Activated CD8-positive, alpha-beta T cell treated with anti-CD3 and anti-CD28 coated beads for 36 hours (primary cell): ENCODE results near the gene LYRM2. TPM values are rescaled to one million over a fixed set of nuclear protein-coding genes. Genes with fewer than 3 reads are reported as not detected.
A peak's percentile ranks its signal among the peaks of the same experiment; 100 is the strongest.

Source experiments
- ATAC-seq: fragments of 200-7000 bp; cut with Tn5 transposase; one replicate; pipeline ENCODE4 v1.10.0; 2021; ENCODE audit warnings: mild to moderate bottlenecking, moderate library complexity
- CTCF ChIA-PET: fragments of 350-600 bp; sonication (Branson Sonifier 250); formaldehyde crosslinking; loops from one replicate; lab custom pipeline; 2021; ENCODE audit warnings: antibody characterized with exemption; lab: Charles Lee
- POLR2A ChIA-PET: fragments of 350-600 bp; sonication (Branson Sonifier 250); formaldehyde crosslinking; loops from one replicate; lab custom pipeline; 2021; ENCODE audit warnings: antibody characterized with exemption; lab: Charles Lee
- DNase-seq: peaks from one replicate; pipeline ENCODE4 v3.0.0-alpha.2; 2020
- H3K27ac Mint-ChIP-seq: one replicate; pipeline ENCODE4 v1.8.0; 2021; ENCODE audit warnings: mild to moderate bottlenecking, mixed read lengths
- H3K27me3 Mint-ChIP-seq: one replicate; pipeline ENCODE4 v1.8.0; 2021; ENCODE audit warnings: mixed read lengths
- H3K36me3 Mint-ChIP-seq: one replicate; pipeline ENCODE4 v1.8.0; 2021; ENCODE audit warnings: low read depth, mixed read lengths
- H3K4me1 Mint-ChIP-seq: one replicate; pipeline ENCODE4 v1.8.0; 2021; ENCODE audit warnings: low read depth, mixed read lengths
- H3K4me3 Mint-ChIP-seq: one replicate; pipeline ENCODE4 v1.8.0; 2021; ENCODE audit warnings: mild to moderate bottlenecking, moderate library complexity, mixed read lengths
- H3K9me3 Mint-ChIP-seq: one replicate; pipeline ENCODE4 v1.8.0; 2021; ENCODE audit warnings: mixed read lengths
- intact Hi-C: fragments of 100-400 bp; cut with micrococcal nuclease; formaldehyde crosslinking; loops from one replicate; pipeline ENCODE4 v1.10.0; 2022
- total RNA-seq, 2 experiments: library from RNA; stranded (reverse); gene quantifications; one replicate each; pipeline ENCODE4 v1.2.3, GENCODE V29; 2021
- TF ChIP-seq, protein P1 (sequence below): fragments of 200-600 bp; IDR thresholded peaks from one replicate; pipeline ENCODE4 v1.8.0; 2022; ENCODE audit warnings: antibody characterized with exemption, mild to moderate bottlenecking

Gene LYRM2
- total RNA-seq, 2 experiments from 2014 or later = 23.6 to 23.7 TPM

DNA sequence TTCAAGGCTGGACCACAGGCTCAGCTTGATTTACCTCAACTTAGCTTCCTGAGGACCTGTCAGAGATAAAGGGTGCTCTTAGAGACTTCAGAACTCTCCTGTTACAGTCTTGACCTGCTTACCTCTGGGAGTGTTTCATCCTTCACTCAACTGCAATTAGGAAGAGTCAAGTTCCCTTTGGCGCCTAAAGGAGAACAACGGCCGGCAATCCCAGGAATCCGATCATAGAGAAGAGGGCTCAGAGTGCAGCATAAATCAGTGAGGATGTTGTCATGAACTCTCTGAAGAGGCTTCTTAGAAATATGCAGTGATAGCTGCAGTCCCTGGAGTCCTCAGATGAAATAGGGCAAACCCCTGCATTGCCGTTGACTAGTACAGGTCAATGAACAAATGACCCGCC is 36.4 kb downstream of the LYRM2 start:
- ChIA-PET CTCF (interaction anchor here (1.3 to 3.1 kb wide), 2 partner anchors 230 to 231 kb away, joined by 3 to 8 read pairs; no protein-coding TSS in a partner anchor), POLR2A (no interaction called here)
- Mint-ChIP-seq H3K4me3 (no peak overlapping the region), H3K27me3 (no peaks in the 10 kb centered on the region), H3K36me3 (peaks cover 4% of the 10 kb centered on the region), H3K4me1 (peaks cover 13% of the 10 kb centered on the region), H3K9me3 (peaks cover 2% of the 10 kb centered on the region), H3K27ac (no peak overlapping the region)
- DNase-seq = no peak
- no peak for ATAC-seq
- TF ChIP-seq, protein P1, sequence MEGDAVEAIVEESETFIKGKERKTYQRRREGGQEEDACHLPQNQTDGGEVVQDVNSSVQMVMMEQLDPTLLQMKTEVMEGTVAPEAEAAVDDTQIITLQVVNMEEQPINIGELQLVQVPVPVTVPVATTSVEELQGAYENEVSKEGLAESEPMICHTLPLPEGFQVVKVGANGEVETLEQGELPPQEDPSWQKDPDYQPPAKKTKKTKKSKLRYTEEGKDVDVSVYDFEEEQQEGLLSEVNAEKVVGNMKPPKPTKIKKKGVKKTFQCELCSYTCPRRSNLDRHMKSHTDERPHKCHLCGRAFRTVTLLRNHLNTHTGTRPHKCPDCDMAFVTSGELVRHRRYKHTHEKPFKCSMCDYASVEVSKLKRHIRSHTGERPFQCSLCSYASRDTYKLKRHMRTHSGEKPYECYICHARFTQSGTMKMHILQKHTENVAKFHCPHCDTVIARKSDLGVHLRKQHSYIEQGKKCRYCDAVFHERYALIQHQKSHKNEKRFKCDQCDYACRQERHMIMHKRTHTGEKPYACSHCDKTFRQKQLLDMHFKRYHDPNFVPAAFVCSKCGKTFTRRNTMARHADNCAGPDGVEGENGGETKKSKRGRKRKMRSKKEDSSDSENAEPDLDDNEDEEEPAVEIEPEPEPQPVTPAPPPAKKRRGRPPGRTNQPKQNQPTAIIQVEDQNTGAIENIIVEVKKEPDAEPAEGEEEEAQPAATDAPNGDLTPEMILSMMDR = no peak
- intact Hi-C loops = no loop called here

DNA sequence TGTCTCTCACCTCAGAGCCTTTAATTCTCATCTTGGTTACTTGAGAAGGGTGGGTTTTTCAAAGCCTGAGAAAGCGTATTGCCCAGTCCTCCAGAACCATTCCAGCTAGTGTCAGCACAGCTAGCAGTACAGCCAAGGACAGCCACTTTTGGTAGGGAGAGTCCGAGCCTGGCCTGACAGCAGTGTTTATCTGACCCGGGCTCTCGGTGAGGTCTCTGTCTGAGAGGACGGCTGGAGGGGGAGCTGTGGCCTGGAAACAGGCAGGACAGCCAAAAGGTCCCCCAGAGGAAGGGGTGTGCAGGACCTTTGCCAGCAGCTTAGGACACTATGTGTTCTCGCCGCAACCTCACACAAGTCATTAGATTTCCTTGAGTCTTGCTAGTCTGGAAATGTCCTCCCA is 38.8 kb downstream of the LYRM2 start:
- TF ChIP-seq, protein P1 = no peak
- H3K4me1 Mint-ChIP-seq = peaks cover 31% of the 10 kb centered on the region
- peaks cover 7% of the 10 kb centered on the region for H3K36me3 Mint-ChIP-seq
- H3K27me3 Mint-ChIP-seq = no peaks in the 10 kb centered on the region
- ChIA-PET CTCF (interaction anchor here (0.6 to 2.2 kb wide), 6 partner anchors 10 to 233 kb away, joined by 3 to 10 read pairs (median 6); no protein-coding TSS in a partner anchor), POLR2A (no interaction called here)
- no peak for DNase-seq
- H3K27ac Mint-ChIP-seq = no peak overlapping the region
- intact Hi-C loops = no loop called here
- no peak for ATAC-seq
- peaks cover 10% of the 10 kb centered on the region for H3K9me3 Mint-ChIP-seq
- H3K4me3 Mint-ChIP-seq = no peak overlapping the region

DNA sequence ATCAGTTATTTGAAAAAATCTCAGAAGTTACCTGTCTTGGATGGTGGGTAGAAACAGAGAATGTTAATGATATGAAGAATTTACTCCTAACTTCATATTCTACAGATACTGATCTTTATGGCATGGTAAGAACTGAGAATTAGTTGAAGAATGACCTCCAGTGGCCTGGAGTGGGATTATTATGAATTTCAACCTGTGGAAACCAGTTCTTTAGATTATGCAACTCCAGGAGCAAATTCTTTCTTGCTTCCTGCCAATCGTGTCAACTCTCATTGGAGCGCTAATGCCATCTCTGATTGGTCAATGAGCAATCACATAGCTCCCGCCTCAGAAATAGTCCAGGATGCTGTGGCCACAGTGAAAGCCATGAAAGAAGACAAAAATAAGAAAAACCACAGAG is 40.6 kb downstream of the LYRM2 start:
- peaks cover 31% of the 10 kb centered on the region for H3K4me1 Mint-ChIP-seq
- H3K27me3 Mint-ChIP-seq = no peaks in the 10 kb centered on the region
- peaks cover 7% of the 10 kb centered on the region for H3K36me3 Mint-ChIP-seq
- H3K27ac Mint-ChIP-seq = peak overlapping the region; percentile 18
- ChIA-PET POLR2A (no interaction called here), CTCF (interaction anchor here (0.9 to 2.9 kb wide), 6 partner anchors 11 to 231 kb away, joined by 3 to 10 read pairs (median 5); partner anchors contain the start of gene ANKRD6)
- ATAC-seq (no peak), DNase-seq (no peak)
- H3K9me3 Mint-ChIP-seq = peaks cover 10% of the 10 kb centered on the region
- H3K4me3 Mint-ChIP-seq = no peak overlapping the region
- TF ChIP-seq, protein P1 = no peak
- intact Hi-C loops = no loop called here

DNA sequence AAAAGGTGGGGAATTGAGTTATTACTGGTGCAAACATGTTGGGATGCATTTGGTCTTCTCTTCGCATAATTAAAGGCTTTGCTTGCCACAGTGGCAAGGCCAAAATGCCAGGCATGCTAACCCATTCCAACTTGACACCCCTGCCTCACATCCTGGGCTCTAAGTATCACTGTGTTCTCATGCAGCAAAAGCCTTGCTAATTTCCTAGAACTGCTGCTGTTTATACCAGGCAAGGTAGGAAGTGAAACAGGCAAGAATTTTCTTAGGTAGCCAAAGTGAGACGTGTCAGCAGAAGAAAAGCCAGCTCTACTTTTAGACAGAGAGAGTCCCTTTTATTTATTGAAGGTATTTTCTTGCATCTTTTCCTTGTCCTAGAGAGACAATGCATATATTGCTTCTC is 41.2 kb downstream of the LYRM2 start:
- H3K27me3 Mint-ChIP-seq = no peaks in the 10 kb centered on the region
- H3K36me3 Mint-ChIP-seq = peaks cover 7% of the 10 kb centered on the region
- intact Hi-C loops = no loop called here
- CTCF ChIA-PET = interaction anchor here (2.9 kb wide), 1 partner anchor 165 kb away, joined by 10 read pairs; the partner anchor contains the start of gene ANKRD6
- H3K27ac Mint-ChIP-seq = no peak overlapping the region
- H3K4me3 Mint-ChIP-seq = no peak overlapping the region
- peaks cover 10% of the 10 kb centered on the region for H3K9me3 Mint-ChIP-seq
- no peak for DNase-seq
- TF ChIP-seq, protein P1 = no peak
- POLR2A ChIA-PET = no interaction called here
- no peak for ATAC-seq
- H3K4me1 Mint-ChIP-seq = peaks cover 31% of the 10 kb centered on the region

DNA sequence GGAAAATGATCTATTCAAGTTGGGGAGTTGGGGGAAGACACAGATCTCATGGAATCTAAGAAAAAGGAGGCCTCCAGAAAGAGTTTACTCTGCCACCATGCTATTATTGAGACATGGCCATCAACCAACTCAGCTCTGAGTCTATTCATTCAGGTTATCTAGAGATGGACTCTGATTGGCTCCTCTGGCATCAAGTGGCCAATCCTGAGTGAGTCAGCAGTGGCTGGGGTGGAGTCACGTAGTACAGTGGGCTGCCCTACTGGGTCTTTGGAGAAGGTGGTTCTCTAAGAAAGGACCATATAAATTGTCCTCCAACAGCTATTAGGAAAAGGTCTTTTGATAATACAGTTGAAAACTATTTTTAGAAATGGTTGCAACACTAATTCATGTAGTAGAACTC is 42.1 kb downstream of the LYRM2 start:
- H3K4me3 Mint-ChIP-seq = no peak overlapping the region

More for the DNA sequence above, 42.1 kb downstream of the LYRM2 start:
- DNase-seq = peak; percentile 36
- POLR2A ChIA-PET = interaction anchor here (0.6 kb wide), 1 partner anchor 42 kb away, joined by 3 read pairs; the partner anchor contains the start of gene LYRM2
- Mint-ChIP-seq H3K36me3 (peaks cover 7% of the 10 kb centered on the region), H3K4me1 (peaks cover 31% of the 10 kb centered on the region), H3K9me3 (peaks cover 10% of the 10 kb centered on the region), H3K27ac (peak overlapping the region; percentile 92), H3K27me3 (no peaks in the 10 kb centered on the region)
- peak; percentile 67 for ATAC-seq
- TF ChIP-seq, protein P1 = no peak
- CTCF ChIA-PET = interaction anchor here (0.6 to 2.9 kb wide), 3 partner anchors 164 to 224 kb away, joined by 3 to 10 read pairs (median 4); partner anchors contain the start of gene ANKRD6
- intact Hi-C loops = no loop called here
